B cell (primary cell): ENCODE measurements around the gene ZCCHC7.
"Not testable (repeated sequence)": the region's sequence is repeated elsewhere in the genome, so short reads cannot be mapped to it uniquely, and the experiment has no call there.

Experiments used
- EZH2 ChIP-seq: IDR thresholded peaks from 2 replicates; pipeline ENCODE4 v1.6.1; 2012; ENCODE audit warnings: borderline replicate concordance, low read depth, mild to moderate bottlenecking, moderate library complexity, low read length; ENCODE audit not compliant: insufficient read depth, poor library complexity, severe bottlenecking
- TF ChIP-seq, protein P1 (sequence below): fragments of 200-600 bp; IDR thresholded peaks from one replicate; pipeline ENCODE4 v1.8.0; 2022; ENCODE audit warnings: antibody characterized with exemption, mild to moderate bottlenecking

DNA sequence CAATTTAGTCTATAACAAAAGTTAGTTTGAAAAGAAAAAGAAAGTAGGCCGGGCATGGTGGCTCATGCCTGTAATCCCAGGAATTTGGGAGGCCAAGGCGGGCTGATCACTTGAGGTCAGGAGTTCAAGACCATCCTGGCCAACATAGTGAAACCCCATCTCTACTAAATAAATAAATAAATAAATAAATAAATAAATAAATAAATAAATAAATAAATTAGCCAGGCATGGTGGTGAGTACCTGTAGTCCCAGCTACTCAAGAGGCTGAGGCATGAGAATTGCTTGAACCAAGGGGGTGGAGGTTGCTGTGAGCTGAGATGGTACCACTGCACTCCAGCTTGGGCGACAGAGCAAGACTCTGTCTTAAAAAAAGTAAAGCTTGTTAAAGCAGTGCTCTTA is 277.6 kb downstream of the ZCCHC7 start:
- TF ChIP-seq, protein P1, sequence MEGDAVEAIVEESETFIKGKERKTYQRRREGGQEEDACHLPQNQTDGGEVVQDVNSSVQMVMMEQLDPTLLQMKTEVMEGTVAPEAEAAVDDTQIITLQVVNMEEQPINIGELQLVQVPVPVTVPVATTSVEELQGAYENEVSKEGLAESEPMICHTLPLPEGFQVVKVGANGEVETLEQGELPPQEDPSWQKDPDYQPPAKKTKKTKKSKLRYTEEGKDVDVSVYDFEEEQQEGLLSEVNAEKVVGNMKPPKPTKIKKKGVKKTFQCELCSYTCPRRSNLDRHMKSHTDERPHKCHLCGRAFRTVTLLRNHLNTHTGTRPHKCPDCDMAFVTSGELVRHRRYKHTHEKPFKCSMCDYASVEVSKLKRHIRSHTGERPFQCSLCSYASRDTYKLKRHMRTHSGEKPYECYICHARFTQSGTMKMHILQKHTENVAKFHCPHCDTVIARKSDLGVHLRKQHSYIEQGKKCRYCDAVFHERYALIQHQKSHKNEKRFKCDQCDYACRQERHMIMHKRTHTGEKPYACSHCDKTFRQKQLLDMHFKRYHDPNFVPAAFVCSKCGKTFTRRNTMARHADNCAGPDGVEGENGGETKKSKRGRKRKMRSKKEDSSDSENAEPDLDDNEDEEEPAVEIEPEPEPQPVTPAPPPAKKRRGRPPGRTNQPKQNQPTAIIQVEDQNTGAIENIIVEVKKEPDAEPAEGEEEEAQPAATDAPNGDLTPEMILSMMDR: not testable (repeated sequence)
- not testable (repeated sequence) for TF ChIP-seq EZH2
